HG03457 (cell line): ENCODE measurements around the gene PCDHGA1.
"Not testable (repeated sequence)": the region's sequence is repeated elsewhere in the genome, so short reads cannot be mapped to it uniquely, and the experiment has no call there.

ENCODE experiments used
- ATAC-seq: cut with Tn5 transposase; IDR thresholded peaks from one replicate; pipeline ENCODE4 v1.9.1; 2021; ENCODE audit warnings: moderate number of reproducible peaks; ENCODE audit not compliant: unreplicated experiment

Gene PCDHGA1

DNA sequence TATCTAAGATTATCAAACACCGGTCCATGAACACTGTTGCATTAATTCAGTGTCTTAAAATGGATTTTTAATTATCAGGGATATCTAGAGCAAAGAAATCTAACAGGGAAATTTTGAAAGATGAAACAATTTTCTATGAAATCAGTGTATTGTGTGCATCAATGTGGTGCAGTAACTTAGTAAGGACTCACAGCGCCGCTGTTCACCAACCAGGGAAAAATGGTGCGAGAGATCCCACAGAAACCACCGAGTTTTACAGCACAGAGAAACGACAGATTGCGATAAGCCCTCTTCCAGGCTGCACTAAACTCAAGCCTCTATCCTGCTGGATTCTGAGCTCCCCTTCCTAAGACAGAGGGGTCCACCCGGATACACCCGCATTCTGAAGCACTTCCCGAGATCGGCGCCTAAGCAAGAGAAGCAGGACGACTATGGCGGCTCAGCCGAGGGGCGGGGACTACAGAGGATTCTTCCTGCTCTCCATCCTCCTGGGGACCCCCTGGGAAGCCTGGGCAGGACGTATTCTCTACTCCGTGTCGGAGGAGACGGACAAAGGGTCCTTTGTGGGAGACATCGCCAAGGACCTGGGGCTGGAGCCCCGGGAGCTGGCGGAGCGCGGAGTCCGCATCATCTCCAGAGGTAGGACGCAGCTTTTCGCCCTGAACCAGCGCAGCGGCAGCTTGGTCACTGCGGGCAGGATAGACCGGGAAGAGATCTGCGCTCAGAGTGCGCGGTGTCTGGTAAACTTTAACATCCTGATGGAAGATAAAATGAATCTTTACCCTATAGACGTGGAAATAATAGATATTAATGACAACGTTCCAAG, 52.4 kb downstream of the PCDHGA1 start, which contains the start of gene PCDHGA7:
Gene PCDHGA7 (plus strand): TSS at position 274 of the 826 bp plus-strand sequence. CDS start 158 bp downstream, at position 432.
- no peak for ATAC-seq

GRCh38 chr5:141383345-141383744, 53.0 kb downstream of the PCDHGA1 start:
- no peak for ATAC-seq

- ATAC-seq = no peak
Measured at GRCh38 chr5:141384471-141385267, 54.4 kb downstream of the PCDHGA1 start.

DNA sequence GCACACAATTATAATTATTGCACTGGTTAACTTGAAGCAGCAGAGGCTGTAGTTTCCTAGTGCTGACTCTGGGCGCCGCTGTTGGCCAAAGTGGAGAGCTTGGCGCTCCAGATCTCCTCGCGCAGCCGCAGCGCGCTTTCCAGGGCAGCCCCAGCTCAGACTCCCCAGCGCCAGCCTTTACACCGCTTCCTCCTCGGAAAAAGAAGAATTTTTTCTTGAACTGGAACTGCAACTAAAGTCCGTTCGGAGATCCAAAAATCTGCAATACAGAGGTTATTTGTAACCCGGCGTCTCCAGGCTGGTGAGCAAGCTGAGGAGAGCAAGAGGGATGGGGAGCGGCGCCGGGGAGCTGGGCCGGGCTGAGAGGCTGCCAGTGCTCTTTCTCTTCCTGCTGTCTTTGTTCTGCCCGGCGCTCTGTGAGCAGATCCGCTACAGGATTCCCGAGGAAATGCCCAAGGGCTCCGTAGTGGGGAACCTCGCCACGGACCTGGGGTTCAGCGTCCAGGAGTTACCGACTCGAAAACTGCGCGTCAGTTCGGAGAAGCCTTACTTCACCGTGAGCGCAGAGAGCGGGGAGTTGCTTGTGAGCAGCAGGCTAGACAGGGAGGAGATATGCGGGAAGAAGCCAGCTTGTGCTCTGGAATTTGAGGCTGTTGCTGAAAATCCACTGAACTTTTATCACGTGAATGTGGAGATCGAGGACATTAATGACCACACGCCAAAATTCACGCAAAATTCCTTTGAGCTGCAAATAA, 57.4 kb downstream of the PCDHGA1 start, which contains the start of gene PCDHGB4:
Gene PCDHGB4 (plus strand): TSS at position 142 of the 755 bp plus-strand sequence. CDS start 187 bp downstream, at position 329.
- not testable (repeated sequence) for ATAC-seq

GRCh38 chr5:141388661-141389060, 58.3 kb downstream of the PCDHGA1 start:
- no peak for ATAC-seq

DNA sequence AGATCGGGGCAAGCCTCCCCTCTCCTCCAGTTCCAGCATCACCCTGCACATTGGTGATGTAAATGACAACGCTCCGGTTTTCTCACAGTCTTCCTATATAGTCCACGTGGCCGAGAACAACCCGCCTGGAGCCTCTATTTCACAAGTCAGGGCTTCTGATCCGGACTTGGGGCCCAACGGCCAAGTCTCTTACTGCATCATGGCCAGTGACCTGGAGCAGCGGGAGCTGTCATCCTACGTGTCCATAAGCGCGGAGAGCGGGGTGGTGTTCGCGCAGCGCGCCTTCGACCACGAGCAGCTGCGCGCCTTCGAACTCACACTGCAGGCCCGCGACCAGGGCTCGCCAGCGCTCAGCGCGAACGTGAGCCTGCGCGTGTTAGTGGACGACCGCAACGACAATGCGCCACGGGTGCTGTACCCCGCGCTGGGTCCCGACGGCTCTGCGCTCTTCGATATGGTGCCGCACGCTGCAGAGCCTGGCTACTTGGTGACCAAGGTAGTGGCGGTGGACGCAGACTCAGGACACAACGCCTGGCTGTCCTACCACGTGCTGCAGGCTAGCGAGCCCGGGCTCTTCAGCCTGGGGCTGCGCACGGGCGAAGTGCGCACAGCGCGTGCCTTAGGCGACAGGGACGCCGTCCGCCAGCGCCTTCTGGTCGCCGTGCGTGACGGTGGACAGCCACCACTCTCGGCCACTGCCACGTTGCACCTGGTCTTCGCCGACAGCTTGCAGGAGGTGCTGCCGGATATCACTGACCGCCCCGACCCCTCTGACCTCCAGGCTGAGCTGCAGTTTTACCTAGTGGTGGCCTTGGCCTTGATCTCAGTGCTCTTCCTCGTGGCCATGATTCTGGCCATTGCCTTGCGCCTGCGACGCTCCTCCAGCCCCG, 59.1 kb downstream of the PCDHGA1 start:
- no peak for ATAC-seq

DNA sequence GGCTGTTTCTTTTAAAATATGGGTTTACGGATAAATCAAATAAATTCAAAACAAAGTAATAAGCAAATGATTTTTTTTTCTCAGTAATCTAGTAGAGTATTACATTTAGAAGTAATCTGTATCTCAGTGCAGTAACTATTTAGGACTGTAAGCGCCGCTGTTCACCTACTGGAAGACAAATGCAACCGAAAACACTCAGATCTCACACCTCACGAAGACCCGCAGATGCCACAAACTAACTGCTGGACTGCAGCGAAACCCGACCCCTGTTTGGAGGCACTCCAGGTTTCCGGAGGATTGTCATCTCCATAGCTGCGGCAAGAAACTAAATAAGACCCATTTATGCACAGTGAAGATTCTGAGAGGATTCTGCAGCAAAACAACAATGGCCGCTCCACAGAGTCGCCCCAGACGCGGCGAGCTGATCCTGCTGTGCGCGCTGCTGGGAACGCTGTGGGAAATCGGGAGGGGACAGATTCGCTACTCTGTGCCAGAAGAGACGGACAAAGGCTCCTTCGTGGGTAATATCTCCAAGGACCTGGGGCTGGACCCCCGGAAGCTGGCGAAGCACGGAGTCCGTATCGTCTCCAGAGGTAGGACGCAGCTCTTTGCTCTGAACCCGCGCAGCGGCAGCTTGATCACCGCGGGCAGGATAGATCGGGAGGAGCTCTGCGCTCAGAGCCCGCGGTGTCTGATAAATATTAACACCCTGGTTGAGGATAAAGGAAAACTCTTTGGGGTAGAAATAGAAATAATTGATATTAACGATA, 62.3 kb downstream of the PCDHGA1 start, which contains the start of gene PCDHGA8:
Gene PCDHGA8 (plus strand): TSS at position 205 of the 770 bp plus-strand sequence. CDS start 181 bp downstream, at position 386.
- ATAC-seq = no peak

DNA sequence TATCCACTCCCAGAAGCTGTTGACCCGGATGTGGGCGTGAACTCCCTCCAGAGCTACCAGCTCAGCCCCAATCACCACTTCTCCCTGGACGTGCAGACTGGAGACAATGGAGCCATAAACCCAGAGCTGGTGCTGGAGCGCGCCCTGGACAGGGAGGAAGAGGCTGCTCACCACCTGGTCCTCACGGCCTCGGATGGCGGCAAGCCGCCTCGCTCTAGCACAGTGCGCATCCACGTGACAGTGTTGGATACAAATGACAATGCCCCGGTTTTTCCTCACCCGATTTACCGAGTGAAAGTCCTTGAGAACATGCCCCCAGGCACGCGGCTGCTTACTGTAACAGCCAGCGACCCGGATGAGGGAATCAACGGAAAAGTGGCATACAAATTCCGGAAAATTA, 63.0 kb downstream of the PCDHGA1 start:
- ATAC-seq = no peak

DNA sequence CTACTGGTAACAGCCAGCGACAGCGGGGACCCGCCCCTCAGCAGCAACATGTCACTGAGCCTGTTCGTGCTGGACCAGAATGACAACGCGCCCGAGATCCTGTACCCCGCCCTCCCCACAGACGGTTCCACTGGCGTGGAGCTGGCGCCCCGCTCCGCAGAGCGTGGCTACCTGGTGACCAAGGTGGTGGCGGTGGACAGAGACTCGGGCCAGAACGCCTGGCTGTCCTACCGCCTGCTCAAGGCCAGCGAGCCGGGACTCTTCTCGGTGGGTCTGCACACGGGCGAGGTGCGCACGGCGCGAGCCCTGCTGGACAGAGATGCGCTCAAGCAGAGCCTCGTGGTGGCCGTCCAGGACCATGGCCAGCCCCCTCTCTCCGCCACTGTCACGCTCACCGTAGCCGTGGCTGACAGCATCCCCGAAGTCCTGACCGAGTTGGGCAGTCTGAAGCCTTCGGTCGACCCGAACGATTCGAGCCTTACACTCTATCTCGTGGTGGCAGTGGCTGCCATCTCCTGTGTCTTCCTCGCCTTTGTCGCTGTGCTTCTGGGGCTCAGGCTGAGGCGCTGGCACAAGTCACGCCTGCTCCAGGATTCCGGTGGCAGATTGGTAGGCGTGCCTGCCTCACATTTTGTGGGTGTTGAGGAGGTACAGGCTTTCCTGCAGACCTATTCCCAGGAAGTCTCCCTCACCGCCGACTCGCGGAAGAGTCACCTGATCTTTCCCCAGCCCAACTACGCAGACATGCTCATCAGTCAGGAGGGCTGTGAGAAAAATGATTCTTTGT, 64.3 kb downstream of the PCDHGA1 start:
- not testable (repeated sequence) for ATAC-seq

DNA sequence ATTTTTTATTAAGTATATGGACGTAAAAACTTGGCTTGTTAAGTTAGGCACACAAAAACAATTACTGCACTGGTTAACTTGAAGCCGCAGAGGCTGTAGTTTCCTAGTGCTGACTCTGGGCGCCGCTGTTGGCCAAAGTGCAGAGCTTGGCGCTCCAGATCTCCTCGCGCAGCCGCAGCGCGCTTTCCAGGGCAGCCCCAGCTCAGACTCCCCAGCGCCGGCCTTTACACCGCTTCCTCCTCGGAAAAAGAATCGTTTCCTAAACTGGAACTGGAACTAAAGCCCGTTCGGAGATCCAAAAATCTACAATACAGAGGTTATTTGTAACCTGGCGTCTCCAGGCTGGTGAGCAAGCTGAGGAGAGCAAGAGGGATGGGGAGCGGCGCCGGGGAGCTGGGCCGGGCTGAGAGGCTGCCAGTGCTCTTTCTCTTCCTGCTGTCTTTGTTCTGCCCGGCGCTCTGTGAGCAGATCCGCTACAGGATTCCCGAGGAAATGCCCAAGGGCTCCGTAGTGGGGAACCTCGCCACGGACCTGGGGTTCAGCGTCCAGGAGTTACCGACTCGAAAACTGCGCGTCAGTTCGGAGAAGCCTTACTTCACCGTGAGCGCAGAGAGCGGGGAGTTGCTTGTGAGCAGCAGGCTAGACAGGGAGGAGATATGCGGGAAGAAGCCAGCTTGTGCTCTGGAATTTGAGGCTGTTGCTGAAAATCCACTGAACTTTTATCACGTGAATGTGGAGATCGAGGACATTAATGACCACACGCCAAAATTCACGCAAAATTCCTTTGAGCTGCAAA, 67.6 kb downstream of the PCDHGA1 start, which contains the start of gene PCDHGB5:
Gene PCDHGB5 (plus strand): TSS at position 192 of the 796 bp plus-strand sequence. CDS start 181 bp downstream, at position 373.
- ATAC-seq = not testable (repeated sequence)

GRCh38 chr5:141398608-141399007, 68.3 kb downstream of the PCDHGA1 start:
- ATAC-seq = no peak

DNA sequence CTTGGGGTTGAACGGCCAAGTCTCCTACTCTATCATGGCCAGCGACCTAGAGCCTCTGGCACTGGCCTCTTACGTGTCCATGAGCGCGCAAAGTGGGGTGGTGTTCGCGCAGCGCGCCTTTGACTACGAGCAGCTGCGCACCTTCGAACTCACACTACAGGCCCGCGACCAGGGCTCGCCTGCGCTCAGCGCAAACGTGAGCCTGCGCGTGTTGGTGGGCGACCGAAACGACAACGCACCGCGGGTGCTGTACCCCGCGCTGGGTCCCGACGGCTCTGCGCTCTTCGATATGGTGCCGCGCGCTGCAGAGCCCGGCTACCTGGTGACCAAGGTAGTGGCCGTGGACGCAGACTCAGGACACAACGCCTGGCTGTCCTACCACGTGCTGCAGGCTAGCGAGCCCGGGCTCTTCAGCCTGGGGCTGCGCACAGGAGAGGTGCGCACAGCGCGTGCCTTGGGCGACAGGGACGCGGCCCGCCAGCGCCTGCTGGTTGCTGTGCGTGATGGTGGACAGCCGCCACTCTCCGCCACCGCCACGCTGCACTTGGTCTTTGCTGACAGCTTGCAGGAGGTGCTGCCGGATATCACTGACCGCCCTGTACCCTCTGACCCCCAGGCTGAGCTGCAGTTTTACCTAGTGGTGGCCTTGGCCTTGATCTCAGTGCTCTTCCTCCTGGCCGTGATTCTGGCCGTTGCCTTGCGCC, 69.4 kb downstream of the PCDHGA1 start:
- no peak for ATAC-seq

GRCh38 chr5:141402553-141403243, 72.4 kb downstream of the PCDHGA1 start, which contains the start of gene PCDHGA9:
Gene PCDHGA9 (plus strand): TSS chr5:141402778. CDS start chr5:141402953, 175 bp downstream.
- no peak for ATAC-seq

DNA sequence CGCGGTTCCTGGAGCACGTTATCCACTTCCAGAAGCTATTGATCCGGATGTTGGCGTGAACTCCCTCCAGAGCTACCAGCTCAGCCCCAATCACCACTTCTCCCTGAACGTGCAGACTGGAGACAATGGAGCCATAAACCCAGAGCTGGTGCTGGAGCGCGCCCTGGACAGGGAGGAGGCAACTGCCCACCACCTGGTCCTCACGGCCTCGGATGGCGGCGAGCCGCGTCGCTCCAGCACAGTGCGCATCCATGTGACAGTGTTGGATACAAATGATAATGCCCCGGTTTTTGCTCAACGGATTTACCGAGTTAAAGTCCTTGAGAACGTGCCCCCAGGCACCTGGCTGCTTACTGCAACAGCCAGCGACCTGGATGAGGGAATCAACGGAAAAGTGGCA, 73.1 kb downstream of the PCDHGA1 start:
- ATAC-seq = no peak

- ATAC-seq = not testable (repeated sequence)
Measured at GRCh38 chr5:141407790-141408505, 77.6 kb downstream of the PCDHGA1 start, which contains the start of gene PCDHGB6. Gene PCDHGB6 (plus strand): TSS chr5:141408021. CDS start chr5:141408203, 182 bp downstream.
